Ramos (cell line): Measurements from ENCODE around the gene CEACAM20.
"Not testable (repeated sequence)": the region's sequence is repeated elsewhere in the genome, so short reads cannot be mapped to it uniquely, and the experiment has no call there.

Source experiments
- in situ Hi-C: fragments of 300-500 bp; cut with MboI; formaldehyde crosslinking; loops from one replicate; pipeline ENCODE4 v1.14.3; 2022; ENCODE audit warnings: low sequenced_read_pairs; ENCODE audit not compliant: unreplicated experiment

CEACAM20 gene

DNA sequence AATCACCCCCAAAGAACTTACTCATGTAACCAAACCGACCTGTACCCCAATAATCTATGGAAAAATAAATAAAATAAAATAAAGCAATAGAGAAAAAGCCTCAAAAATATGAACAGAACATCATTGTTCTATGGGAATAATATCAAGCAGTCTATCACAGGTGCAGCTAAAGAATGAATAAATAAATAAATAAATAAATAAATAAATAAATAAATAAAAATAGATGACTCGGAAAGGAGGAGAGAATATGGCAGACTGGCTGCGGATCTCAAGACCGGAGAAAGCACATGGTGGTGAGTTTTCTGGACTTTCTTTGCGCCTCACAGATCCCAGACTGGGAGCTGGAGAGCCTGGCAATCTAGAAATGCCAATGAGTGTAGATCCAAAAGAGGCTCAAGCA is 22.4 kb upstream of the CEACAM20 start:
- in situ Hi-C loops: no loop called here

GRCh38 chr19:44550976-44551375 is 21.5 kb upstream of the CEACAM20 start:
- in situ Hi-C loops: not testable (repeated sequence)

- in situ Hi-C loops: no loop called here
Measured at GRCh38 chr19:44549507-44549906, 20.0 kb upstream of the CEACAM20 start.

GRCh38 chr19:44548736-44549135 is 19.3 kb upstream of the CEACAM20 start:
- in situ Hi-C loops: no loop called here

DNA sequence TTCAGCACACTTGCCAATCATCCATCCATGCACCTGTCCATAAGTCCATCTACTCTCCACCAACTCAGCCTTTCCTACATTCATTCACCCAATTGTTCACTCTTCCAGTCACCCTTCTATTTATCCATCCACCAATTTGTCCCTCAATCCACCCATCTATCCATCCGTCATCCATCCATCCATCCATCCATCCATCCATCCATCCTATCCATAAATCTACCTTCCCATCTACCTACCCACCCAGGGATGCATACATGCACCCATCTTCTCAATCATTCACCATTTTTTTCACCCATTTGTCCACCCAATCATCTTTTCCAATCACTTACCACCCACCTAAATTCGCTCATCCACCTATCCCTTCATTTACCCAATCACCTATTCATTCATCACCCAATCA is 14.6 kb upstream of the CEACAM20 start:
- in situ Hi-C loops: no loop called here

DNA sequence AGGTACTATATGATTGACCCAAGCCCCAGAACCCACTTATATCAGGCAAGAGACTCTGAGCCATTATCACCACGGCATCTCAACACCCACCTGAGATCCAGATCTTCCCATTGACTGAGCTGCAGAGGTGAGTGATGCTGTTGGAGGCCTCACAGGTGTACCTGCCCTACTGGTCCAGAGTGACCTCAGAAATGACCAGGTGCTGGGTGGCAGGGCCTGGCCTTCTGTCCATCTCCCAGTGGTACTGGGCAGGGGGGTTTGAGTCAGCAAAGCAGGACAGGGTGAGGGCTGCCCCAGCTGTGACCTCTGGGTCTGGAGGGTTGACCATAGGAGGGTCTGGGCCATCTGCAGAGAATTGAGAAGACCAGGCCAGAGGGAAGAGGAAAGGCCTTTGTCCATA is 13.2 kb upstream of the CEACAM20 start:
- in situ Hi-C loops: no loop called here

GRCh38 chr19:44540736-44541135 is 11.3 kb upstream of the CEACAM20 start:
- in situ Hi-C loops: no loop called here

GRCh38 chr19:44539991-44540390 is 10.5 kb upstream of the CEACAM20 start:
- in situ Hi-C loops: no loop called here

DNA sequence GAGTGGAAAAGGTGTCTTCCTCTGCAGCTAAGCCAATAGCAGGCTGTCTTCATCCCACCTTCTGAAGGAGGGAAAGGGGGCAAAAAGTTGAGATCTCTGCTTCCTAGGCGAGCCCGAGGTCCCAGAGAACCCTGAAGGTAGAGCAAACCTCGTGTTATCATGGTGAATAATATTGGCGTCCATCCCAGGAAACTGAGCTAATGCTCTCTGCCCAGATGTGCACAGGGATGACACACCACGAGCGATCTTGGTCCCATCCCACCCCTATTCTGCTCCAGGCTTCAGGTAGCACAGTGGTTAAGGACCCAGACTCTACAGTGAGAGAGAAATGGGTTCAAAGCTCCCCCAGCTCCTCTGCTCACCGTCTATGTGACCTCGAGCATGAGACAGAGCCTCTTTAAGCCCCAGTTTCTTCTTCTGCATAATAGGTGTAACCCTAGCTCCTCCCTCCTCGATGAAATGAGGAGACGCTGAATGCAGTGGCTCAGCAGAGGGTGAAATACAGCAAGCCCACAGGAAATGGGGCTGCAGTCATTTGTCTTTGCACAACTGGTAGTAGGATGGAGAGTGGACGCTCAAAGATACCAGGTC is 9.9 kb upstream of the CEACAM20 start:
- in situ Hi-C loops: no loop called here

DNA sequence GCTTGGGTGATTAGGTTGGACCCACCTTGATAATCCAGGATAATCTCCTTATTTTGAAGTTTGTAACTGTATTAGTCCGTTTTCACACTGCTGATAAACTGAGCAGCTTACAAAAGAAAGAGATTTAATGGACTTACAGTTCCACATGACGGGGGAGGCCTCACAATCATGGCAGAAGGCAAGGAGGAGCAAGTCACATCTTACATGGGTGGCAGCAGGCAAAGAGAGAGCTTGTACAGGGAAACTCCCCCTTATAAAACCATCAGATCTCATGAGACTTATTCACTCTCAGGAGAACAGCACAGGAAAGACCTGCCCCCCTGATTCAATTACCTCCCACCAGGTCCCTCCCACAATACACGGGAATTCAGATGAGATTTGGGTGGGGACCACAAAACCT is 5.9 kb upstream of the CEACAM20 start:
- in situ Hi-C loops: not testable (repeated sequence)

GRCh38 chr19:44532819-44533218 is 3.3 kb upstream of the CEACAM20 start:
- in situ Hi-C loops: no loop called here

GRCh38 chr19:44530777-44531176 is 1.3 kb upstream of the CEACAM20 start:
- in situ Hi-C loops: no loop called here

DNA sequence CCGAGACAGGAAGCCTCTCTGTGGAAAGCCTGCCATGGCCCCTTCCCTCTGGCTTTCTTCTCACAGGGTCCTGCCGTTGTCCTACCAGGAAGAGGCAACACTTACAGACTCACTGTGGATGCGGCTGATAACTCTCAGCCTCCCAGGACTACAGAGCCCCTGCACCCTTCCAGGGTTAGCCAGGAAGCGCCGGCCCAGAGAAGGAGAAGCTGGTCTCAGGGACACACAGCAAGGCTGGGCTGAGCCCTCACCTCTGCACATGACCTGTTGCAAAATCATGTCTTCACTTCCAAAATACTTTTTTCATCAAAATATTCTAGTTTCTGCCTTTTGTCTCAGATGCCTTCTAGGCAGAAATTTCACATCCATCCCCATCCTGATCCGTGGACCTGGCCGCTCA is 1.9 kb downstream of the CEACAM20 start:
- in situ Hi-C loops: no loop called here

DNA sequence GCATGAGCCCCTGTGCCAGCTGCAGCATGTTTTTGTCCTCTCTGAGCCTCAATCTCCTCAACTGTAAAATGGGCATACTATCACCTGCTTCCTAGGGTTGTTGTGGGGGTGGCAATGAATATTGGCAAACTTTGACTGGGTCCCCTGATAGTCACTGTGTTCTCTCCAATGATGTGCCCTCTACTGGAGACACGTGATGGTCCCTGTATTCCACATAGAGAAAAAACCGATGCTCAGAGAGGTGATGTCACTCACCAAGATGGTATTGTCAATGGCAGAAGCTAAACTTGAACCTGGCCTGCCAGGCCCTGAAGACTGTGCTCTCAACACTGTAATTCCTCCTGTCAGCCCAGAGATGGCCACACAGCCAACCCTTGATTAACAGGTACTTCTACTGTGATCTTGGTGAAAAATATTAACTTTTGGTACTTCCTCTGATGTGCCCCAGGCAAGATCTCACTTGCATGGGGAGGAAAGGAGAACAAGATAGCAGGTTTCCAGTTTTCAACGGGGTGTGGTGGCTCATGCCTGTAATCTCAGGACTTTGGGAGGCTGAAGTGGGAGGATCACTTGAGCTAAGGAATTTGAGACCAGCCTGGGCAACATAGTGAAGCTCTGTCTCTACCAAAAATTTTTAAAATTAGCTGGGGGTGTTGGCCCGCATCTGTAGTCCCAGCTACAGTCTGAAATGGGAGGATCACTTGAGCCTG is 3.6 kb downstream of the CEACAM20 start:
- in situ Hi-C loops: no loop called here

GRCh38 chr19:44521370-44521769 is 8.1 kb downstream of the CEACAM20 start:
- in situ Hi-C loops: no loop called here

- in situ Hi-C loops: no loop called here
Measured at GRCh38 chr19:44517146-44517545, 12.3 kb downstream of the CEACAM20 start.

DNA sequence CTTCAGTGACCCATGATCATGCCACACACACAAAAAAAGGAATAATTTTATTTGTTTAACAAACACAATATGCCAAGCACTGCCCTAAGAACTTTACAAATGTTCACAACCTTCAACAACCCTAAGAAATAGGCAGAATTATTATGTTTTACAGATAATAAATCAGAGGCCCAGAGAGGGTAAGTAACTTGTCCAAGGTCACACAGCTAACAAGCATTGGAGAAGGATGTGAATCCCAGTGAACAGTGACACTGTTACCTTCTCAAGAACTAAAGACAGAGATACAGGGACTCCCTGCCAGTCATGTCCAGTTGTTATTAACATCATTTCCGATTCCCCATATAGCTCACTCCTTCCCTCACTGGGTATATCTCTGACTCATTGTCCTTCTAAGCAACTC is 13.6 kb downstream of the CEACAM20 start:
- in situ Hi-C loops: no loop called here

- in situ Hi-C loops: no loop called here
Measured at GRCh38 chr19:44515031-44515430, 14.4 kb downstream of the CEACAM20 start.

GRCh38 chr19:44512326-44513298 is 16.9 kb downstream of the CEACAM20 start:
- in situ Hi-C loops: no loop called here

GRCh38 chr19:44509478-44509877 is 20.0 kb downstream of the CEACAM20 start:
- in situ Hi-C loops: no loop called here
